ENCODE measurements around the gene HNF1B.

DNA sequence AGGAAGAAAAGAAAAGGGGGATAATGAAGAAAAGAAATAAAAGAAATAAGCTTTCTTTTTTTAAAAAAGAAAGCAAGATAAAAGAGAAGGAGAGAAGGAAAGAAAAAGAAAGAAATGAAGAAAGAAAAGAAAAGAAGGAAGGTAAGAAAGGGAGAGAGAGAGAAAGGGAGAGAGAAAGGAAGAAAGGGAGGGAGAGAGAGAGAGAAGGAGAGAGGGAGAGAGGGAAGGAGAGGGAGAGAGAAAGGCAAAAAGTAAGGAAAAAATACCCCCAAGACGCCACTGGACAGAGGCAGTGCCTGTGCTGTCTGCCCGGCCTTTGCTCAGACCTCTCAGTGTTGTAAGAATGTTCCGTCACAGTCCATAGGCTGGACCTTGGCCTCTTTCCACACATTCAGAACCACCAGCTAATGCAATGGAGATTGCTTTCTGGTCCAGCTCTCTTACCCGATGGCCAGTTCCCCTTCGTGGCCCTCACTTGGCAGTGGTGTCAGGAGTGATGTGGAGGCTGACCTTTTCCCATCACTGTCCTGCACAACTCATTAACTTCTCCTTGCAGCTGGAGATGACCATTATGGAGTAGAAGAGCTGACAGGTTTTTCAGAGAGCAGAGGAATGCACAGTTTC lies 14.3 kb upstream of the HNF1B start:
- TF ChIP-seq POLR2A (IDR thresholded peaks at IDR 0.05; ENCODE audit: low read depth, low read length) (no peak), POLR2AphosphoS5 (IDR thresholded peaks at IDR 0.05; ENCODE audit: low read depth, low read length) (no peak), SPI1 (IDR thresholded peaks at IDR 0.05; ENCODE audit: low read depth, low read length) (no peak)
